ENCODE measurements around the gene ZFP36L1.

The ZFP36L1 gene

DNA sequence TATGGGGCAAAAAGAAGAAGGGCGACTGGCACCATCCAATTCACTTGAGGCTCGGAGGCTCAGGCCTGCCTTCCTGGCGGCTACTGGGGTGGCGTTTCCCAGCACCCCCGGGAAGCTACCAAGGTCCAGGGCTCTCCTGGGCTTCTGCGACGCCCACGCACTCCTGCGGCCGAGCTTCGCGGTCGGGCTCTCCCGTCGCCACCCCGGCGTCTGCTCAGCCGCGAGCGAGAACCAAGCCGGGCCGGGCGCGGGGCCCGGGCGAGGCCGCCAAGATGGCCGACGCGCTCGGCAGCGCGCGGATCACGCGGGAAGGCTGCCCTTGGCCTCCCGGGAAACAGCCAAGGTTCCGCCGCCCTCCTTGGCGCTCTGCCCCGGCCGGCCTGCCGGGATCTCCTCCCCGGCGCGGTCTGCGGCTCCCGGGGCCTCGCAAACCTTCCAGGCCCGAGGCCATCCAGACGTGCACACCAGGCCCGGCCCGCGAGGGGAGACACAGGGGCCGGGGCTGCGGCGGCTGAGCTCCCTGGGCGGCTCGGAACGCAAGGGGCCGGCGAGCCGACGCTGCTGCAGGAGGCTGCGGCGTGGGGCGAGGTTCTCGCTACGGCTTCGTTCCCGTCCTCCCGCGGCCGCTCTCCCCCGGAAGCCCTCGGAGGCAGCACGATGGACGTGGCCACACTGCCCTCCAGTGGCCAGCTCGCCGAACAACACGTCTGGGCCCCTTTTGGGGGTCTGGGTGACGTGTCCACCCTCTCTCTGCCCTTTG, 23.5 kb upstream of the ZFP36L1 start:
- peak; percentile 88 to 92 for DNase-seq

DNA sequence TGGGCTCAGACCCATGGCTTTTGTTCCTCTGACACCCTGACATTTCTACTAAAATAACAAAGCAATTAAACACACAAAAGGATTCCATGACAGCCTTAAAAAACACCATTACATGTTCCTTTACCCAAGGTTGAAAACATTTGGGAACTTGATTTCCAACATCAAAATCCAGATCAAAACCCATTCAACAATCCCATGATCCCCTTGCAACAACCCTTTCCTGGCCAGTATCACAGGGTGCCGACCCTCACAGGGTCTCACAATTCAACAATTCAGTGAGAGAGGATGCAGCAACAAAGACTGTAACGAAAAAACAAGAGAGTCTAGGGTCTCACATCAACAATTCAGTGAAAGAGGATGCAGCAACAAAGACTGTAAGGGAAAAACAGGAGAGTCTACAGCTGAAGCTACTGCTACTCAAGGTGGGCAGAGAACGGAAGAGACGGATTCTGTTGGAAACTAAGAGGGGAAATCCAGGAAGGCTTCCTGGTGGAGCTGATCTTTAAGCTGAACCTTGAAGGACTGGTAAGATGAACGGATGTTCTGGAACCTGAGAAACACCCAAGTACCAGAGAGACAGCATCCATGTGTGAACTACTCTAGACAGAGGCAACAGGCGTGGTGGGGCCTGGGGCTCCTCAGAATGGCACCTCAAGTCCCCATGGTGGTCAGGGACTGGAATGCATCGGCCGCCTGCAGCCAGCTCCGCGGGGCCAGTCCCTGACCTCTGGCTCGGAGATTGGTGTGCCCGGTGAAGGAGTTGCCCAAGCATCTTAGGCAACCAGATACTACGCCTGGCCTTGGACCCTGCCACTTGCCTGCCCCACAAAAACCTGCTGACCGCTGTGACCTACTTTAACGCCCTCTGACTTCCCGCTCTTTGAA, 22.7 kb upstream of the ZFP36L1 start:
- peak in 1 of 2 donors; percentile 42 for DNase-seq

DNA sequence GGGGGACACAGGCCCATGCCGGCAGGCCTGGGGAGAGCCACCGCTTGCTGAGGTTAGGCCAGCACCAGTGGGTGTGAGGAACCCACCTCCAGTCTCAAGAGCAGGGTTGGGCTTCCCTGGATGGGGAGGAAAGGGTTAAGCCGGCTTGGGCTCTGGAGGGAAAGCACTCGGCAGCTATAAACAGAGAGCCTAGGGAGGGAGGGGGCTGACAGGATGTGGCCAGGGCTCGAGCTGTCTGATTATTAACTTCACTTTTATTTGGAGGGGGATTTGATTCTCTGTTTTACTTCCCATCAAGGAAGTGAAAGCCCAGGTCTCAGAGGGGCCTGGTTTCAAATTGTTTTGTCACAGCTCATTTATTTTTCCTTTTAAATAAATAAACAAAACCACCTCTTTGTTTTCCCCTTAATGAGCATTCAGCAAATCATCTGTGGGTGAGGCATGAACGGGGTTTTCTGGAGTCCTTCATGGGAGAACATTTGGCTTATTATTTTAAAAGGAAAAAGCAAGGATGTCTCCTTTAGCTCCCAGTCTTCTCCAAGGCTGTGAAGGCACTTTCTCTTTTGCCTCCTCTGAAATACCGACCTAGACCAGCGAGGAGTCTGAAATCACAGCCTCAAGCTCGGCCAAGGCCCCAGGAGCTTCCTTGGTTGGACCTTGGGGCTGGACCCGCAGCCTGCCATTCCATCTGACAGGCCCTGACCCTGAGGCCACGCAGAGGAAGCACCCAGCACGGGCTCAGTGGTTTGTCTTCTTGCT, 21.9 kb upstream of the ZFP36L1 start:
- DNase-seq, result peak; percentile 68 to 78

DNA sequence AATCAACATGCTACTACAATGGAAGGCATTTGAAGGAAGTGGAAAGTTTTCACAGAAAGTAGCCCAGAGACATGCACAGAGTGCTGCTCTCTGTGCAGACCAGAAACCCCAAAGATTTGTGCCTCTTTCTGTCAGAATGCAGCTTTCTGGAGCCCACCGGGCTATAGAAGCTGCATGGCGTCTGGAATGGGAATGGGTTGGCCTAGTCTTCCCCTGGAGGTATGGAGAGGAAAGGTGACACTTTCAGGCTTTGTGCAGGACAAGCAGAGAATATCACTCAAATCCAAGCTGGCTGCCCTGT, 21.3 kb upstream of the ZFP36L1 start:
- no peak for DNase-seq

DNA sequence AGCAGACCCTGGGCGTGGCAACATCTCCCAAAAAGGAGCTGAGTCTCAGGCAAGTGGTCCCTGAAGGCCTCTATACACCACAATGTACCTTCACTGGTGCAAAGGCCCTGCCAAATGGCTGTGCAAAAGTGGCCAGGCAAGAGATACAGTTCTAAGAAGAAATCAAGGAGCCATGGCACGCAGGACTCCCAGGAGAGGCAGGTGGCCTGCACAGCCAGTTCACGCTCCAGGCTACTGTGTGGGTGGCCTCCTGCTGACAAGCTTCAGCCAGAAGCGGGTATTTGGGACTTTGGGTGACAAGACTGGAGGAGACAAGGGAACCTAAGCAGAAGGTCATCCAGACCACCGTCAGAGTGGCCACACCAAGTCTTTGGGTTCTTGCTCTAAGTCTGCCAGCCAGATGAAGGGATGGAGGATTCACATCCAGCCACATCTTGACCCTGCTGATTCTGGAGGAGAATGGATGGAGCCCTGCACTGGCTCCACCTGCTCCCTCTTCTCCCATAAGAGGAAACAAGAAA, 20.5 kb upstream of the ZFP36L1 start:
- DNase-seq, result no peak

DNA sequence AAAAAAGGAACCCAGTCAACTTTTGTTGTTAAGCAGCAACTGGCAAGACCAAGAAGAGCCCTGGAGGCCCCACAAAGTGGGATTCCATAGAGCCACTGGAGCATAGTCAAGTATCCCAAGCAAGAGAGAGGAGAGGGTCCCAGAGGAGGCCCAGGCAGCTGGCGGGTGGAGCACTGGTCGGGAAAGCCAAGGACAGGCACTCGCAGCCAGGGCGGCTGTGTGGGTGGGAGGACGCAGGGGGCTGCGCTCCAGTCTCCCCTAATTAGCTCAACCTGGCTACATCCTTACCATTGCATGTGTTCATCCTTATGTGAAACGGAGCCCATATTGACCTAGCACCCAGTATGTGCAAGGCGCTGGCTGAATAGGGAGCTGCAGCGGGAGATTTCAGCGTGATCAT, 18.3 kb upstream of the ZFP36L1 start:
- DNase-seq, result no peak

DNA sequence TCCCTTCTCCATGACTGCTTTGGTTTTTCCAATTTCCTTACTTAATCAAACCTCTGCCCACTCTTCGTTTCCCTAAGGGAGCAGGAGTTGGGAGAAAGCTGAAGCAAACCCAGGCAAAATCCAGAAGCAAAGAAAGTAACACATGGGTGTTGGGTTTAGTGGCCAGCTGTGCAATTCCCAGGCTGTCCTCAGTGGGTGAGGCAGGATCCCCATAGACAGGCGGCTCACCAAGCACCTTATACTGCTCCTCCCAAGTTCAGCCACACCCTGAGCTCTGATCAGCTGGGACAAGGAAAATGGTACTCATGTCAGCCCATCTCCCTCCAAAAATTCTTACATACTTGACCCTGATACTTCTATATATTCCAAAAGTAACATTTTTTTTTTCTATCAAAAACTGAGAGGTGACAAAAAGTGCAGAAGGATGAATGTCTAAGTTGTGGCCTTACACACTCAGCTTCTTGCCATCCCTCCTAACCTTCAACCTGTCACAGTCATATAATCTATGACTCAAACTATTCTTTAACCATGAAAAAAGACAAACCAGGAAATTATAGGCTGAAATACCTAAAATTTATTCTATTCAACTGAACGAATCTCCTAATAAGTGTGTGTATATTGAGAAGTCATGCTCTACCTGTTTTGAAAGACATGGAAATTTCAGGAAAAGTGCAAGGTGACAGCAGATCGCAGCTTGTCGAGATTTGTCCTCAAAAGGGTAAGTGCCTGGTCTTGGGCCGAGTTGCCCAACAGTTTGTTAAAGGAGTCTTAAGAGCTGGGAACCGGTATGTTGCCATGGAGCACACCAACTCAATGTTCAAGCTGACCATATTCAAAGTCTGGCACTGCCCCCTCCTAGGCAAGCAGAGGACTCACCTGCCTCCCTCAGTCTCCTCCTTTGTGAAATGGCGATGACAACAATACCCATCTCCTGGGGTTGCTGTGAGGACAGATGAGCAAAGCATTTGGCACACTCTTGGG, 17.6 kb upstream of the ZFP36L1 start:
- DNase-seq, result no peak

DNA sequence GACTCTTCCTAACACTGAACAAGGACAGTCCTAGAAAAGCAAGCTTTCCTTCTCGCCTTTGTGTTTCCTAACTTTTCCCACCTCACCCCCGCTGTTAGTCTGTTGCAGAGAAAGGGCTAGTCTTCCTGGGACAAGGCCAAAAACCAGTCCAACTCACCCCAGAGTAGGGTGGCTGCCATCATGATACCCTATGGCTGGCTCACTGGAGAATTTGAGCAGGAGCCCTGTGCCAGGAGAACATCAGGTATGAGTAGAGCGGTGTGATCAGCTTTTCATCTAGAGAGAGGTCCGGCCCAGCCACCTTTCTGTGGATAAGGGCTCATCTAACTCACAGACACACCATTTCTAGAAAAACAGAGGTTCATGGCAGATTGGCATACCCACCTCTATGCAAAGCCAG, 16.7 kb upstream of the ZFP36L1 start:
- no peak for DNase-seq

DNA sequence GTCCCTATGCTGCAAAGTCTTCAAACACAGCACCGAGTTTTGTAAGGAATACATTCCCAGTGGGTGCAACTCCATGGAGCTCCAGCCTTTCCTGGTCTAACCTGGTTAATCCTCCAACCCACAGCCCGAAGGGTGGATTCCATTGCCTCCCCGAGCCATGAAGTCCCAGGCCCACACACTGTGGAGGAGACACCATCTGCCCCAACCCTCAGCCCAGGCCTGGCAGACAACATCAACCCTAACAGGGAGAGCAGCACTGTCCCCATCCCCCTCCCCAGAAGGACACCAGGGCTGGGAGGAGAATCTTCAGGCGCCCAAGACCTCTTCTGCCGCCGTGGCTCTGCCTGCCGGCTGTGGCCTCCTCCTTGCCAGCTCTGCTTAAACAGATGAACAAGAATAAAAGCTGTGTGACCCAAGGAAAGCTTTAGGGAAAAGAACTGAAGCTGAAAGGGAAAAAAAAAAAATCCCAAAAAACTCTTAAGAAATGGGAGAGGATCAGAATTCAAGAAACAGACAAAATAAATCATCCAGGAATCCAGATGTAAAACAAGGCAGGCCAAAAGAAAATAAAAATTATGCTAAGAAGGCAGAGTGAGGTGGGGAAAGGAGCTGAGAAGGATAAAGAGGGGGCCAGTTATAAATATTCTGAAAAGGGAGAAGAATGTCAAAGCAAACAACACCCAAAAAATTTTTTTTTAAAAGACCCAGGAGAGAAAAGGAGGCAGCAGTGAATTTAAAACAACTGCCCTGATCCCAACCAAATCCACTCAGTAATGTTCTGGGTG, 16.0 kb upstream of the ZFP36L1 start:
- no peak for DNase-seq

DNA sequence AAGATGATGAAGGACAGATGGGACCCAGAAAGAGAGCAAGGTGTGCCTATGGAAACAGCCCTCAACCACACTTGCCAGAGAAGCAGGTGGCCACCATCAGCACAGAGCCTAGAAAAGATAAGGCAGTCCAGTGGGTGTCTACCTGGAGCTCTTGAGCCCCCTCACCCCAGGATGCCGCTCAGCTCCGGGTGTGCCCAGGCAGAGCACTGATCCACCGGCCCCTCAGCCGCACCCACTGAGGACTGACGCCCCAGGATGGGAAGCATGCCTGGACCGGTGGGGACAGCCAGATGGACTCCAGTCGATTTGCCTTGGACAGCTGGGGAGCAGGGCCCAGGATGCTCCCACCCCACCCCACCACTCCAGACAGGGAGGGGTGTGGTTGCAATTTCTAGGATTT, 15.1 kb upstream of the ZFP36L1 start:
- DNase-seq, result no peak

DNA sequence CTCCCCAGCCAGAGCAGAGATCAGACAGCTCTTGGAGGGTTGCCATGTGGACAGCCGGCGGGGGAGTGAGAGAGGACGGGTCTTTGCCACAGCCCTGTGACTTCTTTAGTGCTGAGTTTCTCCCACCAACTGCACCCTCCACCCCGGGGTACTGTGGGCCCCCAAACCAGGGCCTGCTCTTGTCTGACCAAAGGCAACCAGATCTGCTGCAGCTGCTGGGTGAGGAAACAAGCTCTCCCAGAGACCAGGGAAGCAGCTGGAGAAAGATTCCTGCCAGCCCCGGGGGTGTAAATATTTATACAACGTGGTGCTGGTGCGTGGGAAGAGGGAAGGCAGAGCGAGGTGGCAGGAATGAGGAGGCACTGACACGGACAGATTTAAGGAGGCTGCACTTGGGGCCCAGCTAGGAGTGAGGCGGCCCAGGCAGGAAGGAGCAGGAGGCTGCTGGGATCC, 14.3 kb upstream of the ZFP36L1 start:
- no peak for DNase-seq

DNA sequence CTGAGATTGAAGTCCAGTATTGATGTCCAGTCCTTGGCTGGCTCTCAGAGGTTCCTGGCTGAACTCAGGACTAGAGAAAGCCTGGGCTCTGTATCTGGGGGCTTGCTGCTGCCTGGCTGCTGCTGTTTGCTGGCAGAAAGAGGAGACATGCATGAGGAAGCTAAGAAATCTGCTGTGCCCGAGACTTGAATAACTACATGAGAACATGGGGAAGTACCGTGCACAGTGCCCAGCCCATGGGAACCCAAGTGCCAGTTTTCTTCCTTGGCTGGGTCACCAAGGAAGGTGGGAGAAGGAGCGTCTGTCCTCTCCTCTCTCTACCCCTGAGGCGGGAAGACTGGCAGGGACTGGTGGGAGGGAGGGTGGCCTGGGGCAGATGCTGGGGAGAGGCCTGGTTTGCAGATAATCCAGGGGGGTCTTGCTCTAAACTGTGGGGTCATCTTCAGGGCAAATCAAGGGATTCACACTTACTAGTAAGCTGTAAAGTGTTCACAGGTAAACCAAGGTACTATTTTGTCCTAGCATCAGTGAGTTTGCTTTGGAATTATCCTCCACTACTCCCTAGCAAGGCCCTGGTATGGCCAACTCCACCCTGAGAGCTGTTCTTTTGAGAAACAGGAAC, 13.8 kb upstream of the ZFP36L1 start:
- peak in 1 of 2 donors; percentile 52 for DNase-seq

DNA sequence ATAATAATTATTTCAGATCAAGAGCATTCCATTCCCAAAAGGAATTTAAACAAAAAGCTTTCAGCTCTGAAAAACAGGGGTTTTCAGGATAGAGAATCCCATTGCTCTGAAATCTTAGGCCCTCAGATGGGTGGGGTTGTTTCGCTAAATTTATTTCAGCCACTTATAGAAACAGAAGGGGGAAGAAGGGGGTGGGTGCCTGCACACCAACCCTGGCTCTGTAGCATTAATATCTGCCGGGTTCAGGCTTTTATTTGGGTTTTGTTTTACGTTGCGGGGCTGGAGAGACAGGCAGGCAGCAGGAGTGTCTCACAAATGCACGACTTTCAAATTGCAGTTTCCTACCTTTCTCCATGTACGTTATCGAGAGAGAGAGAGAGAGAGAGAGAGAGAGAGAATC, 12.5 kb upstream of the ZFP36L1 start:
- DNase-seq, result no peak

DNA sequence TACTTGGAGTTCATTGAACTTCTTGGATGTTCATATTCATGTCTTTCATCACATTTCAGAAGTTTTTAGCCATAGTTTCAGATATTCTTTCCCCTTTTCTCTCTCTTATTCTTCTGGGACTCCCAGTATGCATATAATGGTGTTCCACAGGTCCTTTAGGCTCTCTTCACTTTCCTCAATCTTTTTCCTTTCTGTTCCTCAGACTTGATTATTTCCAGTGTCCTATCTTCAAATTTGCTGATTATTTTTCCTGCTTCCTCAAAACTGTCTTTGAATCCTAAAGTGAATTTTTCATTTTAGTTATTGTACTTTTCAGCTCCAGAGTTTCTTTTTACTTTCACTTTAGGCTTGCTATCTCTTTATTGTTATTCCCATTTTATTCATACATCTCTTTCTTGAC, 8.8 kb upstream of the ZFP36L1 start:
- DNase-seq, result no peak

DNA sequence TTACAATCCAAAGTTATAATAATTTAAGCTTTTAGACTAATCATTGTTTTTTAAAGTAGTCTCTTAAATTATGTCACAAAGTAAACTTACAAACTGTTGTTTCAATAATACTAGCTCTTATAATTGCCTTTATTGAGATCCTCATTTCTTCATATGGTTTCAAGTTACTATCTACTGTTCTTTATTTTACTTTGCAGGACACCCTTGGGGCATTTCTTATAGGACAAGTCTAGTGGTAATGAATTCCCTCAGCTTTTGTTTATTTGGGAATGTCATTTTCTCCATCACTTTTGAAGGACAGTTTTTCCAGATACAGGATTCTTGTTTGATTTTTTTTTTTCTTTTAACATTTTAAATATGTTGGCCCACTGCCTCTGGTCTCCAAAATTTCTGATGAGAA, 8.1 kb upstream of the ZFP36L1 start:
- no peak for DNase-seq

DNA sequence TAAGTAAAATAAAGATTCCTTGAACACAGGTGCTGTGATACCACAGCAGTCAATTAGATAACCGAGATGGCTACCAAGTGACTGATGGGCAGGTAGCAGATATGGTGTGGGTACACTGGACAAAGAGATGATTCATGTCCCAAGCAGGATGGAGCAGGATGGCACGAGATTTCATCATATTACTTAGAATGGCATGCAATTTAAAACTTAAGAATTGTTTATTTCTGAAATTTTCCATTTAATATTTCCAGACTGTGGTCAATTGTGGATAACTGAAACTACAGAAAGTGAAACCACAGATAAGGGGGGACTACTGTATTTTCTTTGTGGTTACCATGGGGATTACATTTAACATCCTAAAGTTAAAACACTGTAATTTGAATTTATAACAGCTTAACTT, 7.5 kb upstream of the ZFP36L1 start:
- no peak for DNase-seq

DNA sequence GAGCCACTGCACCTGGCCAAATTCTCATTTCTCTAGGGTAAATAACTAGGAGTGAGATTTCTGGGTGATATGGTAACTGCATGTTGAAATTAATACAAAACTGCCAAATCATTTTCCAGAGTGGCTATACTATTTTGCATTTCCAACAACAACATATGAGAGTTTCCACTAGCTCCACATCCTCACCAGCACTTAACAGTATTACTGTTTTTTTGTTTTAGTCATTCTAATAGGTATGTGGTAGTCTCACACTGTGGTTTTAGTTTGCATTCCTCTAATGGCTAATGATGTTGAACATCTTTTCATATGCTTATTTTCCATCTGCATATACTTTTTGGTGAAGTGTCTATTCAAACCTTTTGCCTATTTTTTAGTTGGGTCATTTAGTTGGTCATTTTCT, 5.8 kb upstream of the ZFP36L1 start:
- no peak for DNase-seq

DNA sequence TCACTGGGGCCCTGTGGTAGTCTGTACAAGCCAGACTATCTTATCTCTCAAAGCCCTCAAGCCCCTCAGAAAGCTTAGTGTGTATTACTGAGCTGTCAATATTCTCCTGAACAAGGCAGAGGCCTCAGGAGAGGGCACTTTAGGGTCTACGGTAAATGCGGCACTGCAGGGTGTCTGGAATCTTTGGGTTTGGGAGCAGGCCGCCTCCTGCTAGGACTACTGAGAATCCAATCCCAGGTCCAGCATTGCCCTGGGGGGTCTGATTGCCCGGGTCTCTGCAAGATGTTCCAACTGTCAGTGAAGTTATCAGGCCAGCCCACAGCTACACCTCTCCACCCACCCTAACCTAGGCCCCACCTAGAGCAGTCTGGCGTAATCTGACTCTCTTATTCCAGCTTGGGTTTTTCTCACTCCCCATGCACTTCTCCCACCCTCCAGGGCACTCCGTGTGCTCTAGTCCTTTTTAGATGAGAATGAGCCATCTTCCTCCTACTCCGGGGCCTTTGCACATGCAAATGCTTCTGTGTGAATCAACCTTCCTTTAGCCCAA, 4.3 kb upstream of the ZFP36L1 start:
- no peak for DNase-seq

DNA sequence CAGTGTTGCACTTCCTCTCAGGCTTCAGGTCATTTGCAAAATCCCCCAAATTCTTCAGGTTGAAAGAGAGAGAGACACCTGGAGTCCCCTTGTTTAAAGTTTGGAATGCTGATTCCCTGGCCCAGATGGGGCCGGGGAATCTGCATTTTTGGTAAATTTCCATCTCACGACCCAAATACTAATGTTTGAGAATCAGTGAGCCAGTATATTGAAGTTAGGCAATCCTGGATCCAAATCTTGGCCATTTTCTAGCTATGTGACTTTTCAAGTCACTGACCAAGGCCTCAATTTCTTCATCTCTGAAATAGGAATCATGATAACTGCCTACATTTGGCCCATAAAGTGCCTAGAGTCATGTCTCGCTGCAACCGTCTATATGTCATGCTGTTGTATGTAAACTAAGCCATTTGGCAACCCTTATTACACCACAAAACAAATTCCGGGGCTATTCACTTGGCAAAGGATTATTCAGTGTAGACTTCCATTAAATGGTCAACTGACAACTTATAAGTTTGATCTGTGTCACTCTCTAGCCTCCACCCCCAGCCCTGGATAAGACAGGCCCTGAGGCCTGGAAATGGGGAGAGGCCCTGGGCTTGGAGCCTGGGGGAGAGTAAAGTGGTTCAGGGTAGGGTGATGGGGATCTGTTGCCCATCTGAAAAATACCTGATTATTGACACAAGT, 3.7 kb upstream of the ZFP36L1 start:
- no peak for DNase-seq

All from CD4-positive, alpha-beta T cell treated with Interferon alpha-2 for 1 hour (primary cell).